A673 (cell line): ENCODE measurements around the gene EMC6. TPM values are rescaled to one million over a fixed set of nuclear protein-coding genes. Genes with fewer than 3 reads are reported as not detected.

Source experiments
- BruUV-seq: library from RNA; stranded (reverse); fragments of 400-500 nt; replicated peaks from 2 replicates; lab custom pipeline; 2021; lab: Mats Ljungman, UMichigan
- CTCF ChIA-PET: fragments of 300-600 bp; sonication (Branson Sonifier 250); formaldehyde crosslinking; loops from one replicate; lab custom pipeline; 2022; ENCODE audit warnings: antibody characterized with exemption; lab: Charles Lee
- POLR2A ChIA-PET: fragments of 300-600 bp; sonication (Branson Sonifier 250); formaldehyde crosslinking; loops from one replicate; lab custom pipeline; 2022; ENCODE audit warnings: antibody characterized with exemption; ENCODE audit not compliant: low non-redundant PET; lab: Charles Lee
- DNase-seq: peaks from one replicate; pipeline ENCODE4 v3.0.0-alpha.2; 2015; ENCODE audit warnings: low spot score
- H3K27ac ChIP-seq: fragments of 200-600 bp; sonication (generic); 2 replicates; pipeline ENCODE4 v1.5.1; 2016; ENCODE audit warnings: mixed run types, low read depth, mild to moderate bottlenecking, mixed read lengths, antibody characterized with exemption, low read length; ENCODE audit not compliant: poor library complexity, severe bottlenecking
- H3K27me3 ChIP-seq: fragments of 200-600 bp; sonication (generic); replicated peaks from 2 replicates; pipeline ENCODE4 v1.6.1; 2017; ENCODE audit warnings: mixed run types, low read depth, mild to moderate bottlenecking, mixed read lengths, antibody characterized with exemption, low read length; ENCODE audit not compliant: insufficient read depth, poor library complexity
- H3K36me3 ChIP-seq: fragments of 200-600 bp; sonication (generic); 2 replicates; pipeline ENCODE4 v1.6.1; 2016; ENCODE audit warnings: mixed run types, mild to moderate bottlenecking, mixed read lengths, antibody characterized with exemption, low read length; ENCODE audit not compliant: insufficient read depth, poor library complexity, severe bottlenecking
- H3K4me1 ChIP-seq: fragments of 200-600 bp; sonication (generic); 2 replicates; pipeline ENCODE4 v1.6.1; 2017; ENCODE audit warnings: mixed run types, mild to moderate bottlenecking, mixed read lengths, antibody characterized with exemption, low read length; ENCODE audit not compliant: insufficient read depth, poor library complexity, severe bottlenecking
- H3K4me3 ChIP-seq: fragments of 200-600 bp; sonication (generic); 2 replicates; pipeline ENCODE4 v1.5.1; 2016; ENCODE audit warnings: low read depth, mixed run types, mild to moderate bottlenecking, mixed read lengths, low read length; ENCODE audit not compliant: poor library complexity, severe bottlenecking
- H3K9me3 ChIP-seq: fragments of 200-600 bp; sonication (generic); 2 replicates; pipeline ENCODE4 v1.6.1; 2016; ENCODE audit warnings: mixed run types, low read depth, mild to moderate bottlenecking, mixed read lengths, antibody characterized with exemption, low read length; ENCODE audit not compliant: poor library complexity, severe bottlenecking
- CTCF ChIP-seq: fragments of 300-800, 200-600 bp; sonication (generic); conservative IDR thresholded peaks from 2 replicates; pipeline ENCODE4 v1.5.1; 2017; ENCODE audit warnings: low read depth, mild to moderate bottlenecking, antibody characterized with exemption, low read length, moderate library complexity, mixed read lengths
- EZH2 ChIP-seq: fragments of 200-600 bp; sonication (generic); IDR thresholded peaks from 2 replicates; pipeline ENCODE4 v1.6.1; 2017; ENCODE audit warnings: borderline replicate concordance, low read depth, mild to moderate bottlenecking, mixed read lengths, antibody characterized with exemption, low read length; ENCODE audit not compliant: poor library complexity, severe bottlenecking
- intact Hi-C: fragments of 100-400 bp; cut with micrococcal nuclease; formaldehyde crosslinking; loops from one replicate; pipeline ENCODE4 v1.10.0; 2022; ENCODE audit not compliant: unreplicated experiment
- total RNA-seq: library from RNA; stranded (reverse); gene quantifications from 2 replicates; pipeline ENCODE4 v1.2.3, GENCODE V29; 2021

Gene EMC6
- total RNA-seq, 1 experiment from 2014 or later = 70.9 TPM

GRCh38 chr17:3681057-3681456 is 12.4 kb downstream of the EMC6 start:
- CTCF ChIA-PET = interaction anchor here (0.7 kb wide), 1 partner anchor 339 kb away, joined by 8 read pairs; no protein-coding TSS in a partner anchor
- Histone ChIP-seq H3K4me1 (no peaks in the 10 kb centered on the region), H3K4me3 (no peak overlapping the region), H3K27me3 (peaks cover 7% of the 10 kb centered on the region), H3K27ac (no peak overlapping the region), H3K9me3 (no peaks in the 10 kb centered on the region), H3K36me3 (no peaks in the 10 kb centered on the region)
- BruUV-seq = no TSS peak
- TF ChIP-seq EZH2 = no peak
- TF ChIP-seq CTCF = no peak
- intact Hi-C loops = no loop called here
- no peak for DNase-seq
- POLR2A ChIA-PET = no interaction called here

- ChIA-PET POLR2A (no interaction called here), CTCF (interaction anchor here (0.7 kb wide), 1 partner anchor 338 kb away, joined by 8 read pairs; no protein-coding TSS in a partner anchor)
- no peak for TF ChIP-seq CTCF
- TF ChIP-seq EZH2 = no peak
- no TSS peak for BruUV-seq
- H3K36me3 ChIP-seq = no peaks in the 10 kb centered on the region
- no peak overlapping the region for H3K27ac ChIP-seq
- intact Hi-C loops = no loop called here
- peaks cover 7% of the 10 kb centered on the region for H3K27me3 ChIP-seq
- H3K4me3 ChIP-seq = no peak overlapping the region
- H3K4me1 ChIP-seq = no peaks in the 10 kb centered on the region
- no peaks in the 10 kb centered on the region for H3K9me3 ChIP-seq
- DNase-seq = no peak
Measured at GRCh38 chr17:3681565-3681964, 13.0 kb downstream of the EMC6 start.

- TF ChIP-seq CTCF (no peak), EZH2 (no peak)
- Histone ChIP-seq H3K27me3 (peaks cover 7% of the 10 kb centered on the region), H3K4me3 (no peak overlapping the region), H3K36me3 (no peaks in the 10 kb centered on the region), H3K4me1 (no peaks in the 10 kb centered on the region), H3K27ac (no peak overlapping the region), H3K9me3 (no peaks in the 10 kb centered on the region)
- BruUV-seq = no TSS peak
- ChIA-PET POLR2A (no interaction called here), CTCF (interaction anchor here (0.8 kb wide), 1 partner anchor 9 kb away, joined by 3 read pairs; no protein-coding TSS in a partner anchor)
- intact Hi-C loops = no loop called here
- no peak for DNase-seq
Measured at GRCh38 chr17:3682033-3682432, 13.4 kb downstream of the EMC6 start.
